Measurements from ENCODE around the gene ADAMTS17.

ADAMTS17 gene

DNA sequence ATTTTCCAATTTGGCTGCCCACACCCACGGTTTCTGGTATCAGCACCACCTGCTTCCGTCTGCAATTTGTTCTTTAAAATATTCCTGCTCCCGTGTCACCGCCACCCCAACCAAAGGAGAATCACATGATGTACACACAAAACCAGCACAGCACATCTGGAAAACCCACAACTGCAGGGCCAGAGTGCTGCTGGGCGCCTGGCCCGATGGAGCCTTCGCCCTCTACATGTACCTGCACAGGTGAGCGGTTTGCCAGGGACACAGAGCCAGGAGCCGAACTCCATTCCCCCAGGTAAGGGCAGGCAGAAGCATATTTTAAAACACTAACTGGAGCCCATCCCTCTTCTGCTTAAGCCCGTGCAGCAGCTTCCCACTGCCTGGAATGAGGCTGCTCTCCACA, 75.6 kb downstream of the ADAMTS17 start:
- DNase-seq, result no peak

DNA sequence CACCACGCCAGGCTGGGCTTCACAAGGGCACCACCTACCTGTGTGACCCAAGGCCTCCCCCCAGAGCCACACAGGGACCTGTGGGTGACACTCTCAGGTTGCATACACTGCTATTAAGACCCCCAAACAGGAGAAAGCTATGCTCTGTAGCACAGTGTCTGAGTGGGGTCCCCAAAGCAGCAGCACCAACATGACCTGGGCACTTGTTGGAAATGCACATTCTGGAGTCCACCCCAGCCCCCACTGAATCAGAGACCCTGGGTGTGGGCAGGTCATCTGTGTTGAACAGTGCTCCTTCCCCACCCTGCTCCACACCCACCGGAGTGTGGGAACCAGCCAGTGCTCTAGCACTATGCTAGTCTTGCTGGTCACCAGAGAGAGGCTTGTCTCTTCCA, 76.1 kb downstream of the ADAMTS17 start:
- no peak for DNase-seq

GRCh38 chr15:100264994-100265640, 76.7 kb downstream of the ADAMTS17 start:
- DNase-seq, result no peak

- no peak for DNase-seq
These were observed 77.9 kb downstream of the ADAMTS17 start for GRCh38 chr15:100263721-100264455.

GRCh38 chr15:100263031-100263430, 78.7 kb downstream of the ADAMTS17 start:
- no peak for DNase-seq

GRCh38 chr15:100261302-100262240, 80.2 kb downstream of the ADAMTS17 start:
- no peak for DNase-seq

DNA sequence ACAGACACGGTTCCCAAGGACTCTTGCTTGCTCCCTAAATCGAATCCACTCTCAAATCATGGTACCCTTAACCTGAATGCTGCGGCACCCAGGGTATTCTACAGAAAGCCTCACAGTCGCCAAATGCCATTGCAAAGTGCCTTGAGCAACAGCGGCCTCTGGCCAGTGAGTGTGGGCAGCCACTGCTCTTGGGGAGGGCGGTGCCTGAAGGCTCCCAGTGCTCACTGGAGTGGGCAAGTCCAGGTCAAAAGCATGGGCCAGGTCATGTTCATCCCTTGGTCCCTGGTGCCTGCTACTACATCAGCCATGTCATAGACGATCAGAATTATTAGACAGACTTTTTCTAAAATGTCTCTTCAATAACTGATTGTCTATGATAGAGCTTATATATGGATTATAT, 82.5 kb downstream of the ADAMTS17 start:
- DNase-seq, result no peak

DNA sequence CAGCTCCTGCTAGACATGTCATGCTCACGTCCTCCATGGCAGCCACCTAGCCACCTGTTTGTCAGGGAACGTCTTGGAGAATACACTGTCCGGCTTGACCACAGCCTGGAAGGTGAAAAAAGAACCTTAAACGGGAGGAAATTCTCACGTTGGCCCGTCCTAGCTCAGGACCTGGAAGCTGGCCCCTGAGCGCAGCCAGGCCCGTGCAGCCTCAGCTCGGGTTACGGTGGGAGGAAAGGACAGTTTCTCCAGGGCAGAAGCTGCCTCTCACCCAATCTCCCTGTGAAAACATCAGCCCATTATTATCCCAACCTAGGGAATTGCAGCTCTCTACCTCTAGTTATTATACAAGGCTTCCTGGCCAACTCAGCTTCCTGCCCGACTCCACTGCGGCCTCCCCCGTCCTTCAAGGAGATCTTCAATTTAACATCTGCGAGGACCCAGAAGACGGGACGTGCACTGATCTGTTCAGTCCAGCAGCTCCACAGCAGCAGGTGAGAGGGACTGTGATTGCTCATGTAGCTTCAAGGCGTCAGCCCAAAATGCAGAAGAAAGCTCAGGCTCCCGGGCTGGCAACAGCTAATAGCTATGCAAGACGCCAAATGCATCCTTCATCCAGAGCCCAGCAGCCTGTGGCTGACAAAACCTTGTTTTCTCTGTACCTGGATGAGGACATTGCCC, 84.7 kb downstream of the ADAMTS17 start:
- DNase-seq, result no peak

GRCh38 chr15:100256101-100256969, 85.4 kb downstream of the ADAMTS17 start:
- DNase-seq, result no peak

- DNase-seq, result no peak
These were observed 86.1 kb downstream of the ADAMTS17 start for GRCh38 chr15:100255644-100256043.

DNA sequence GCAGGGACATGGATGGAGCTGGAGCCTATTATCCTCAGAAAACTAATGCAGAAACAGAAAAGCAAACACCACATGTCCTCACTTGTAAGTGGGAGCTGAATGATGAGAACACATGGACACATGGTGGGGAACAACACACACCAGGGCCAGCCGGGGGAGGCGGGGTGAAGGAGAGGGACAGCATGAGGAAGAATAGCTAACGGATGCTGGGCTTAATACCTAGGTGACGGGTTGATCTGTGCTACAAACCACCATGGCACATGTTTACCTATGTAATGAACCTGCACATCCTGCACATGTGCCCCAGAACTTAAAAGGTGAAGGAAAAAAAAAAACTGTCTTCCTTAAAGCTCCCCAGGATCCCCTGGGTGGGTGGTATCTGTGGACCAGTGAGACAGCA, 87.1 kb downstream of the ADAMTS17 start:
- no peak for DNase-seq

- DNase-seq, result no peak
These were observed 87.5 kb downstream of the ADAMTS17 start for GRCh38 chr15:100254285-100254684.

DNA sequence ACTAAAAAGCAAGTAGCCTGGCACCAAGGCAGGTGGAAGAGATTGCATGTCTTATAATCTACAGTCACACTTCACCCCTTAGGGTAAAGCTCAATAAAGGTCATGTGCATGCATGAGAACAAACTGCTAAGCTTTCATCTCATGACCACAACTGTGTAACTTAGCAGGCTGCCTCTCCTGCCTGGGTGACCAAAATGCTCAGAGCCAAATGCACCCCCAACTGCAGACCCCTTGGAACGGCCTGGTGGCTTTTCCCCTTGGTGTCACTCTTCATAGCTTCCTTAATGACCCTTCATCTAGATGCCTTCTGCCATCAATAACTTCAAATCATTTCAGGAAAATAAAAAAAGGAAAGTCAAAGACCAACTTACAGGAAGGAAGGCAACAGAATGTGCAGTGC, 88.1 kb downstream of the ADAMTS17 start:
- DNase-seq, result no peak

DNA sequence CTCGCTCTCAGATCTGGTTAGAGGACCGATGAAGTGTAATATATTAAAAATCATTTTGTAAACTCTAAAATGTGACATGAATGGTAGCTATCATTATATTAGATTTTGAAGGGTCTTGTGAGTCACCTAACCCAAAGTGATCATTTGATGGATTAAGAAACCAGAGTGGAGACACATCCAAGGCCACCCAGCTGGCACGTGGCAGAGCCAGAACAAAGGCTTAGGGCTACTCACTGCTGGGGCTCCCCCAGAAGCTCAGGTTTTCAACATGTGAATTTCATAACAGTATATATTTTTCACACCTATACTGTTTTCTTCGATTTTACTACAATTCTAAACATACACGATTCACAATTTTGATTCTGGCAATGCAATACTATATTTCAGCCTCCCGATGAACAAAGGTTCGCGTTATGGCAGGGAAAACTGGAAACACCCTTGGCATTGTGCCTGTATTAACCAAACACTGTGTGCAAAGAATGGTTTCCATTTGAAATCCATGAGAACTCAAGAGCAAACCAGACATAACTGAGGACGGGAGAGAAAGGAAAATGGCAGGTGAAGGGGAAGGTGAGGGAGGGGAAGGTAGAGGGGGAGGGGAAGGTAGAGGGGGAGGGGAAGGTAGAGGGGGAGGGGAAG, 88.9 kb downstream of the ADAMTS17 start:
- DNase-seq, result no peak

DNA sequence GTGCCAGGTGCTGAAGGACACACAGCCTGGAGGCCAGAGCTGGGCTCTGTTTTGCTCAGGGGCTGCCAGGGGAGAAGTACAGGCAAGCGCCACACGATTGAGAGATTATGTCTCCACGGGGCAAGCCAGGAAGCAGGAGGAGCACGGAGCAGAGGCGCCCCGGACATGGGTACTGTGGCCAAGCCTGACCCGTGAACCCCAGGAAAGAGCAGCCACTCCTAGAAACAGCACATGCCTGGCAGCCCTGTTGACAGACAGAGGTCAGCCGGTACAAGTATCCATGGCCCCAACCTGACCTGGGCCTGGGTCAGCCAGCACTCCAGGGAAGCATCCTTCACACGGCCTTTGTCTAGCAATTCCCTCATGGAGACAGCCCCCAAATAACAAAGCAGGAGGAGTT, 89.4 kb downstream of the ADAMTS17 start:
- DNase-seq, result no peak

- DNase-seq, result no peak
These were observed 91.5 kb downstream of the ADAMTS17 start for GRCh38 chr15:100250176-100250800.

- DNase-seq, result no peak
These were observed 92.5 kb downstream of the ADAMTS17 start for GRCh38 chr15:100249096-100249815.

DNA sequence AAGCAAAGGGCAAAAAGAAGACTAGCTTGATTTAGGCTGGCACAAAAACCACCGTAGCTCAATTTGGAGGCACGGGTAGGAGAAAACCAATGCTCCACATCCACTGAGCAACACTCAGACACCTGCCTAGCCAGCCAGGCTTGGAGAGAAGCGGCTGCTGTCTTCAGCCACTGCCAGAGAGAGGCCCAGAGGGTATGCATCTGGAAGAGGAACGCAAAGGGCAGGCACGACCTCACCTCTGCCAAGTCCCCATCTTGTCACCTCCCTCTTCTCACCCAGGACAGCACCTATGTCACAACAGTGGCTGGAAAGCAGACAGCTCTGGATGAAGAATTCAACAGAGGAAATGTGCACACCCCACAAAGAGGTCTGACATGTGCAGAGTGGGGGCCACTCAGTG, 93.5 kb downstream of the ADAMTS17 start:
- no peak for DNase-seq

- DNase-seq, result no peak
These were observed 94.2 kb downstream of the ADAMTS17 start for GRCh38 chr15:100247228-100248225.

All from NCI-H526 (cell line).